ENCODE measurements around the gene TUBB3.
"Not testable (repeated sequence)": the region's sequence is repeated elsewhere in the genome, so short reads cannot be mapped to it uniquely, and the experiment has no call there.

TUBB3 gene

GRCh38 chr16:89922884-89923639 is at the start of gene TUBB3:
Gene TUBB3 (plus strand): TSS chr16:89923342. CDS start chr16:89923402, 60 bp downstream.
- DNase-seq (ENCODE audit: low read depth) = no peak
- TF ChIP-seq CTCF (conservative IDR thresholded peaks at IDR 0.05; ENCODE audit: low read depth, low read length) = no peak
- peak within 1 kb of the TSS; percentile 88 for H3K4me3 ChIP-seq (ENCODE audit: low read length)

- TF ChIP-seq CTCF (conservative IDR thresholded peaks at IDR 0.05; ENCODE audit: low read depth, low read length) = no peak
- peak; percentile 67 for DNase-seq (ENCODE audit: low read depth)
- H3K4me3 ChIP-seq (ENCODE audit: low read length) = peak overlapping the region; percentile 80
Observed at GRCh38 chr16:89873972-89874689, 49.0 kb upstream of the TUBB3 start.

GRCh38 chr16:89879123-89879522 is 44.0 kb upstream of the TUBB3 start:
- not testable (repeated sequence) for DNase-seq (ENCODE audit: low read depth); H3K4me3 ChIP-seq (ENCODE audit: low read length)

- no peak for TF ChIP-seq CTCF (conservative IDR thresholded peaks at IDR 0.05; ENCODE audit: low read depth, low read length)
- no peak overlapping the region for H3K4me3 ChIP-seq (ENCODE audit: low read length)
- no peak for DNase-seq (ENCODE audit: low read depth)
Observed at GRCh38 chr16:89880477-89881367, 42.4 kb upstream of the TUBB3 start.

GRCh38 chr16:89881368-89881730 is 41.8 kb upstream of the TUBB3 start:
- no peak for TF ChIP-seq CTCF (conservative IDR thresholded peaks at IDR 0.05; ENCODE audit: low read depth, low read length)
- H3K4me3 ChIP-seq (ENCODE audit: low read length) = no peak overlapping the region
- DNase-seq (ENCODE audit: low read depth) = no peak

GRCh38 chr16:89883346-89884040 is 39.6 kb upstream of the TUBB3 start:
- TF ChIP-seq CTCF (conservative IDR thresholded peaks at IDR 0.05; ENCODE audit: low read depth, low read length) = no peak
- no peak for DNase-seq (ENCODE audit: low read depth)
- no peak overlapping the region for H3K4me3 ChIP-seq (ENCODE audit: low read length)

GRCh38 chr16:89884041-89884421 is 39.1 kb upstream of the TUBB3 start:
- TF ChIP-seq CTCF (conservative IDR thresholded peaks at IDR 0.05; ENCODE audit: low read depth, low read length) = no peak
- DNase-seq (ENCODE audit: low read depth) = no peak
- H3K4me3 ChIP-seq (ENCODE audit: low read length) = no peak overlapping the region

Measured in retinal pigment epithelial cell (primary cell).